SK-N-SH (cell line): Measurements from ENCODE around the gene EIF3K. TPM values are rescaled to one million over a fixed set of nuclear protein-coding genes. Genes with fewer than 3 reads are reported as not detected.

Experiments used
- CTCF ChIA-PET: fragments of 300-600, 350-600 bp; formaldehyde crosslinking; extraction: SDS; loops from one replicate; lab custom pipeline; 2021; lab: Yijun Ruan, JAX
- POLR2A ChIA-PET: fragments of 350-600 bp; sonication (Branson Sonifier 250); formaldehyde crosslinking; extraction: SDS; loops from one replicate; lab custom pipeline; 2020; ENCODE audit warnings: antibody characterized with exemption, inconsistent platforms; lab: Yijun Ruan, JAX
- DNase-seq: peaks from one replicate; pipeline ENCODE4 v3.0.0; 2012
- H2AFZ ChIP-seq: fragments of 200-600 bp; sonication (generic); 2 replicates; pipeline ENCODE4 v1.8.1; 2016; ENCODE audit warnings: antibody characterized with exemption, mild to moderate bottlenecking, low read depth
- H3F3A ChIP-seq: fragments of 200-600 bp; sonication (generic); replicated peaks from 2 replicates; pipeline ENCODE3; 2016; ENCODE audit warnings: antibody characterized with exemption, mild to moderate bottlenecking; ENCODE audit not compliant: insufficient read depth
- H3K27ac ChIP-seq, 2 experiments: fragments of 200-500 bp in 1 of 2; fragments of 200-600 bp in 1 of 2; sonication (Bioruptor generic) in 1 of 2; sonication (generic), shearing (Covaris generic) in 1 of 2; 2 replicates each; pipeline versions ENCODE4 v1.5.1 to v1.6.1; 2014 to 2016; ENCODE audit warnings: low read depth in 2 of 2, inconsistent platforms in 1 of 2, low read length in 1 of 2, mild to moderate bottlenecking in 1 of 2, mixed read lengths in 1 of 2
- H3K27me3 ChIP-seq: fragments of 200-600 bp; sonication (generic), shearing (Covaris generic); 2 replicates; pipeline ENCODE4 v1.6.1; 2016; ENCODE audit warnings: mixed run types; ENCODE audit not compliant: insufficient read depth
- H3K36me3 ChIP-seq, 2 experiments: fragments of 200-500 bp in 1 of 2; fragments of 200-600 bp in 1 of 2; sonication (Bioruptor generic) in 1 of 2; sonication (generic) in 1 of 2; replicated peaks in 1 of 2; 2 replicates each; pipeline versions ENCODE3 to v1.5.1; 2014 to 2016; ENCODE audit warnings: low read length in 1 of 2, mild to moderate bottlenecking in 1 of 2; ENCODE audit not compliant: insufficient read depth in 2 of 2, control insufficient read depth in 1 of 2
- H3K4me1 ChIP-seq, 2 experiments: fragments of 200-500 bp in 1 of 2; fragments of 200-600 bp in 1 of 2; sonication (Bioruptor generic) in 1 of 2; sonication (generic), shearing (Covaris generic) in 1 of 2; 2 replicates each; pipeline versions ENCODE4 v1.5.1 to v1.6.1; 2014 to 2016; ENCODE audit warnings: low read depth in 1 of 2, low read length in 1 of 2, mixed run types in 1 of 2; ENCODE audit not compliant: insufficient read depth in 2 of 2, control insufficient read depth in 1 of 2
- H3K4me2 ChIP-seq: fragments of 200-600 bp; sonication (generic), shearing (Covaris generic); 2 replicates; pipeline ENCODE4 v1.6.1; 2017; ENCODE audit warnings: mixed run types
- H3K4me3 ChIP-seq, 2 experiments: fragments of 200-500 bp in 1 of 2; fragments of 200-600 bp in 1 of 2; sonication (Bioruptor generic) in 1 of 2; sonication (generic), shearing (Covaris generic) in 1 of 2; 2 replicates each; pipeline versions ENCODE4 v1.5.1 to v1.8.1; 2014 to 2016; ENCODE audit warnings: low read depth in 2 of 2, inconsistent platforms in 1 of 2, low read length in 1 of 2, mild to moderate bottlenecking in 1 of 2, mixed read lengths in 1 of 2, moderate library complexity in 1 of 2
- H3K79me2 ChIP-seq: fragments of 200-600 bp; sonication (generic); 2 replicates; pipeline ENCODE4 v1.8.1; 2017; ENCODE audit warnings: mild to moderate bottlenecking; ENCODE audit not compliant: insufficient read depth
- H3K9ac ChIP-seq: fragments of 200-600 bp; sonication (generic); 2 replicates; pipeline ENCODE4 v1.6.1; 2017; ENCODE audit warnings: mixed run types
- H3K9me2 ChIP-seq: fragments of 200-600 bp; sonication (generic); 2 replicates; pipeline ENCODE4 v1.6.1; 2017; ENCODE audit warnings: mixed run types
- H3K9me3 ChIP-seq: fragments of 200-600 bp; sonication (generic); 2 replicates; pipeline ENCODE4 v1.6.1; 2017; ENCODE audit warnings: mixed run types, mild to moderate bottlenecking, moderate library complexity
- H4K20me1 ChIP-seq: fragments of 200-600 bp; sonication (generic); 2 replicates; pipeline ENCODE4 v1.6.1; 2017; ENCODE audit warnings: mild to moderate bottlenecking, mixed run types; ENCODE audit not compliant: insufficient read depth
- CTCF ChIP-seq: fragments of 200-600 bp; sonication (generic); IDR thresholded peaks from 2 replicates; pipeline ENCODE4 v1.6.1; 2017; ENCODE audit warnings: antibody characterized with exemption, mild to moderate bottlenecking, moderate library complexity
- ELF1 ChIP-seq: IDR thresholded peaks from 2 replicates; pipeline ENCODE4 v1.4.0; 2012
- FOSL2 ChIP-seq: IDR thresholded peaks from 2 replicates; pipeline ENCODE4 v1.4.0; 2012; ENCODE audit warnings: low read depth, mild to moderate bottlenecking, moderate library complexity, borderline replicate concordance
- GATA2 ChIP-seq: sonication (generic); formaldehyde crosslinking; IDR thresholded peaks from 2 replicates; pipeline ENCODE4 v1.5.0; 2020; ENCODE audit warnings: mild to moderate bottlenecking, missing genetic modification reagents
- IRF3 ChIP-seq: fragments of 150-350 bp; IDR thresholded peaks from 2 replicates; pipeline ENCODE4 v1.6.1; 2016; ENCODE audit warnings: mild to moderate bottlenecking, low read depth, low read length
- JUND ChIP-seq: IDR thresholded peaks from 2 replicates; pipeline ENCODE4 v1.4.0; 2012
- MXI1 ChIP-seq: IDR thresholded peaks from 2 replicates; pipeline ENCODE4 v1.6.1; 2012; ENCODE audit warnings: mild to moderate bottlenecking, low read depth, low read length, improper control_type of control experiment
- PBX3 ChIP-seq: IDR thresholded peaks from 2 replicates; pipeline ENCODE4; 2012
- RAD21 ChIP-seq: IDR thresholded peaks from 2 replicates; pipeline ENCODE4 v1.6.1; 2012; ENCODE audit warnings: mild to moderate bottlenecking, low read length
- SIN3A ChIP-seq: IDR thresholded peaks from 2 replicates; pipeline ENCODE4 v1.6.1; 2012; ENCODE audit warnings: low read depth, mild to moderate bottlenecking, low read length, moderate library complexity, borderline replicate concordance
- SMC3 ChIP-seq: IDR thresholded peaks from 2 replicates; pipeline ENCODE4 v1.6.1; 2012; ENCODE audit warnings: low read depth, low read length, improper control_type of control experiment
- TAF1 ChIP-seq: IDR thresholded peaks from 2 replicates; pipeline ENCODE4 v1.6.1; 2012; ENCODE audit warnings: low read depth, mild to moderate bottlenecking, low read length, moderate library complexity, borderline replicate concordance
- TEAD4 ChIP-seq: IDR thresholded peaks from 2 replicates; pipeline ENCODE4 v1.4.0; 2012; ENCODE audit warnings: mild to moderate bottlenecking, borderline replicate concordance; ENCODE audit not compliant: insufficient read depth
- USF2 ChIP-seq: fragments of 150-350 bp; IDR thresholded peaks from 2 replicates; pipeline ENCODE4 v1.6.1; 2017; ENCODE audit warnings: antibody characterized with exemption, low read length, low read depth, borderline replicate concordance
- YY1 ChIP-seq: IDR thresholded peaks from 2 replicates; pipeline ENCODE4 v1.4.0; 2012; ENCODE audit warnings: low read depth, mild to moderate bottlenecking
- WGBS: methylation state at CpG from one replicate; pipeline ENCODE4 v1.1.6; 2017; ENCODE audit warnings: low lambda C conversion rate; 5-methylcytosine and 5-hydroxymethylcytosine counted together
- polyA plus RNA-seq, 3 experiments: library from polyadenylated mRNA; depleted of rRNA; stranded (reverse); fragments of >200 nt; gene quantifications; 2 replicates each; pipeline ENCODE4 v1.2.3, GENCODE V29; 2012
- TF ChIP-seq, protein P1 (sequence below): IDR thresholded peaks from 2 replicates; pipeline ENCODE4 v1.4.0; 2012; ENCODE audit warnings: low read depth

EIF3K gene
- polyA plus RNA-seq, 1 of the 3 experiments (the other 2 are of a cell fraction): 484 TPM

- Histone ChIP-seq H4K20me1 (peaks cover 82% of the 10 kb centered on the region), H3K27ac (peak overlapping the region; percentile 23 to 86; a peak in 2 of 4 replicates), H3K27me3 (no peaks in the 10 kb centered on the region), H3K9me3 (no peaks in the 10 kb centered on the region), H3K9ac (no peak overlapping the region), H3K4me1 (peaks cover 22 to 52% of the 10 kb centered on the region in 2 experiments), H3K4me2 (no peak overlapping the region), H3K79me2 (peaks cover 97% of the 10 kb centered on the region), H3K9me2 (no peaks in the 10 kb centered on the region), H3K36me3 (peaks cover 0 to 14% of the 10 kb centered on the region in 2 experiments), H3K4me3 (no peak overlapping the region), H2AFZ (no peak overlapping the region), H3F3A (peaks cover 49% of the 10 kb centered on the region)
- TF ChIP-seq GATA2 (CRISPR knock-in tag) (no peak), TEAD4 (no peak), CTCF (no peak), MXI1 (no peak), PBX3 (no peak), JUND (no peak), YY1 (no peak), IRF3 (no peak), FOSL2 (no peak), SMC3 (no peak), USF2 (no peak), SIN3A (no peak), RAD21 (no peak), TAF1 (no peak), ELF1 (no peak)
- TF ChIP-seq, protein P1, sequence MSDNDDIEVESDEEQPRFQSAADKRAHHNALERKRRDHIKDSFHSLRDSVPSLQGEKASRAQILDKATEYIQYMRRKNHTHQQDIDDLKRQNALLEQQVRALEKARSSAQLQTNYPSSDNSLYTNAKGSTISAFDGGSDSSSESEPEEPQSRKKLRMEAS: no peak
- WGBS: 77% methylated on average over 3 of the region's 3 CpGs
- CTCF ChIA-PET: interaction anchor here (1.0 kb wide), 2 partner anchors 22 to 36 kb away, joined by 3 read pairs; no protein-coding TSS in a partner anchor
- DNase-seq: no peak
- POLR2A ChIA-PET: no interaction called here
These were observed 52.0 kb downstream of the EIF3K start for GRCh38 chr19:38670921-38671398.
